Activated CD8-positive, alpha-beta T cell treated with anti-CD3 and anti-CD28 coated beads for 36 hours (primary cell): ENCODE data around the gene NOXA1. TPM values are rescaled to one million over a fixed set of nuclear protein-coding genes. Genes with fewer than 3 reads are reported as not detected.

Experiments
- ATAC-seq: fragments of 200-7000 bp; cut with Tn5 transposase; one replicate; pipeline ENCODE4 v1.10.0; 2021; ENCODE audit warnings: mild to moderate bottlenecking, moderate library complexity
- CTCF ChIA-PET: fragments of 350-600 bp; sonication (Branson Sonifier 250); formaldehyde crosslinking; loops from one replicate; lab custom pipeline; 2021; ENCODE audit warnings: antibody characterized with exemption; lab: Charles Lee
- POLR2A ChIA-PET: fragments of 350-600 bp; sonication (Branson Sonifier 250); formaldehyde crosslinking; loops from one replicate; lab custom pipeline; 2021; ENCODE audit warnings: antibody characterized with exemption; lab: Charles Lee
- DNase-seq: peaks from one replicate; pipeline ENCODE4 v3.0.0-alpha.2; 2020
- H3K27ac Mint-ChIP-seq: one replicate; pipeline ENCODE4 v1.8.0; 2021; ENCODE audit warnings: mild to moderate bottlenecking, mixed read lengths
- H3K27me3 Mint-ChIP-seq: one replicate; pipeline ENCODE4 v1.8.0; 2021; ENCODE audit warnings: mixed read lengths
- H3K36me3 Mint-ChIP-seq: one replicate; pipeline ENCODE4 v1.8.0; 2021; ENCODE audit warnings: low read depth, mixed read lengths
- H3K4me1 Mint-ChIP-seq: one replicate; pipeline ENCODE4 v1.8.0; 2021; ENCODE audit warnings: low read depth, mixed read lengths
- H3K4me3 Mint-ChIP-seq: one replicate; pipeline ENCODE4 v1.8.0; 2021; ENCODE audit warnings: mild to moderate bottlenecking, moderate library complexity, mixed read lengths
- H3K9me3 Mint-ChIP-seq: one replicate; pipeline ENCODE4 v1.8.0; 2021; ENCODE audit warnings: mixed read lengths
- intact Hi-C: fragments of 100-400 bp; cut with micrococcal nuclease; formaldehyde crosslinking; loops from one replicate; pipeline ENCODE4 v1.10.0; 2022
- total RNA-seq, 2 experiments: library from RNA; stranded (reverse); gene quantifications; one replicate each; pipeline ENCODE4 v1.2.3, GENCODE V29; 2021
- TF ChIP-seq, protein P1 (sequence below): fragments of 200-600 bp; IDR thresholded peaks from one replicate; pipeline ENCODE4 v1.8.0; 2022; ENCODE audit warnings: antibody characterized with exemption, mild to moderate bottlenecking

The NOXA1 gene
- total RNA-seq, 2 experiments from 2014 or later = 0.72 to 0.95 TPM

DNA sequence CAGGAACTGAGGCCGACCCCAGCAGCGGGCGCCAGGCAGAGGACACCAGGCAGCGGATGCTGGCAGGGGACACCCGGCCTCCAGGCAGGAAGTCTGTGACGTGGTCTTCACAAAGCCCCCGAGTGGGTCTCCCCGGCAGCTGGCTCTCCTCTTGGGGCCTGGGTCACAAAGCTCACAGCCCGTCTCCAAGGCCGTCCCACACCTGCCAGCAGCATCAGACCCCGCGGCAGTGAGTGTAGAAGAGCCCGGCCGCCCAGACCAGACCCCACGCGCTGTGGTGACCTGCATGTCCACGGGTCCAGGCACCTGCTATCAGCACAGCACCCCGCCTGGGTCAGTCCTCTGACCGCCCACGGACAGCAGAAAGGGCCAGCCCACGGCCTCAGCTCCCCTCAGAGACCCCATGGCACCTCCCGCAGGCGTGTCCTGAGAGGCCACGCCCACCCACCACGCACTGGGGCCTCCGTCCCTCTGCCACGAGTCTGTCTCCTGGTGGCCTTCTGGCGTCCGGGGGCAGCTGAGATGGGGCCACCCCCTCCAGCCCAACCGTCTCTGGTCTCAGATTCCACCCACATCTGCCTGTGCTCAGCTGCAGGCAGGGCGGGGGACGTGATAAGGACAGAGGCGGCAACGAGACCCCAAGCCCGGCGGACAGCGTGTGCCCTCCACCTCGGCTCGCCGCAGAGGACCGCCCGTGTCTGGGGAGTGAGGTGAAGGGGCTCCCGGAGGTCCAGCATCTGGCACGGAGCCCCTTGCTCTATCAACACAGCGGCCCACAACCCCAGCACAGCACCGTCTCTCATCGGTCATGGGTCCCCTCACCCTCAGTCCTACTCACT, 34.4 kb upstream of the NOXA1 start:
- Mint-ChIP-seq H3K36me3 (no peaks in the 10 kb centered on the region), H3K4me1 (peaks cover 10% of the 10 kb centered on the region), H3K27me3 (no peaks in the 10 kb centered on the region), H3K27ac (no peak overlapping the region), H3K9me3 (no peaks in the 10 kb centered on the region), H3K4me3 (no peak overlapping the region)
- TF ChIP-seq, protein P1, sequence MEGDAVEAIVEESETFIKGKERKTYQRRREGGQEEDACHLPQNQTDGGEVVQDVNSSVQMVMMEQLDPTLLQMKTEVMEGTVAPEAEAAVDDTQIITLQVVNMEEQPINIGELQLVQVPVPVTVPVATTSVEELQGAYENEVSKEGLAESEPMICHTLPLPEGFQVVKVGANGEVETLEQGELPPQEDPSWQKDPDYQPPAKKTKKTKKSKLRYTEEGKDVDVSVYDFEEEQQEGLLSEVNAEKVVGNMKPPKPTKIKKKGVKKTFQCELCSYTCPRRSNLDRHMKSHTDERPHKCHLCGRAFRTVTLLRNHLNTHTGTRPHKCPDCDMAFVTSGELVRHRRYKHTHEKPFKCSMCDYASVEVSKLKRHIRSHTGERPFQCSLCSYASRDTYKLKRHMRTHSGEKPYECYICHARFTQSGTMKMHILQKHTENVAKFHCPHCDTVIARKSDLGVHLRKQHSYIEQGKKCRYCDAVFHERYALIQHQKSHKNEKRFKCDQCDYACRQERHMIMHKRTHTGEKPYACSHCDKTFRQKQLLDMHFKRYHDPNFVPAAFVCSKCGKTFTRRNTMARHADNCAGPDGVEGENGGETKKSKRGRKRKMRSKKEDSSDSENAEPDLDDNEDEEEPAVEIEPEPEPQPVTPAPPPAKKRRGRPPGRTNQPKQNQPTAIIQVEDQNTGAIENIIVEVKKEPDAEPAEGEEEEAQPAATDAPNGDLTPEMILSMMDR = no peak
- ATAC-seq (no peak), DNase-seq (no peak)
- ChIA-PET POLR2A (interaction anchor here (1.0 kb wide), 1 partner anchor 43 kb away, joined by 4 read pairs; no protein-coding TSS in a partner anchor), CTCF (no interaction called here)
- intact Hi-C loops = no loop called here

DNA sequence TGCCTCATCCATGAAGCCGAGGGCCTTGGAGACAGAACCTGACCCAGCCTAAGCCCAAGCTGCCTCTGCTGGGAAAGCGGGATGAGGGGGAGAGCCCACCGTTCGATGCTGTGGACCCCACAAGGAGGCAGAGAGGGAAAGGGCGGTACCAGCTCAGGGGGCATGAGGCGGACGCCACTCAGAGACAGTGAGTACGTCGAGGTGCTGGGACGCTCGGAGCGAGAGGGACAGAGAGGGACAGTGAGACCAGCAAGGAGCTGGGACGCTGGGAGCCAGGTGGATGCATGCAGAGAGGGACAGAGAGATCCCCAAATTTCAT, 33.8 kb upstream of the NOXA1 start:
- Mint-ChIP-seq H3K9me3 (no peaks in the 10 kb centered on the region), H3K4me3 (no peak overlapping the region), H3K36me3 (no peaks in the 10 kb centered on the region), H3K27me3 (no peaks in the 10 kb centered on the region), H3K27ac (no peak overlapping the region), H3K4me1 (peaks cover 10% of the 10 kb centered on the region)
- ChIA-PET CTCF (no interaction called here), POLR2A (no interaction called here)
- ATAC-seq = no peak
- no peak for DNase-seq
- intact Hi-C loops = no loop called here
- TF ChIP-seq, protein P1 = no peak

DNA sequence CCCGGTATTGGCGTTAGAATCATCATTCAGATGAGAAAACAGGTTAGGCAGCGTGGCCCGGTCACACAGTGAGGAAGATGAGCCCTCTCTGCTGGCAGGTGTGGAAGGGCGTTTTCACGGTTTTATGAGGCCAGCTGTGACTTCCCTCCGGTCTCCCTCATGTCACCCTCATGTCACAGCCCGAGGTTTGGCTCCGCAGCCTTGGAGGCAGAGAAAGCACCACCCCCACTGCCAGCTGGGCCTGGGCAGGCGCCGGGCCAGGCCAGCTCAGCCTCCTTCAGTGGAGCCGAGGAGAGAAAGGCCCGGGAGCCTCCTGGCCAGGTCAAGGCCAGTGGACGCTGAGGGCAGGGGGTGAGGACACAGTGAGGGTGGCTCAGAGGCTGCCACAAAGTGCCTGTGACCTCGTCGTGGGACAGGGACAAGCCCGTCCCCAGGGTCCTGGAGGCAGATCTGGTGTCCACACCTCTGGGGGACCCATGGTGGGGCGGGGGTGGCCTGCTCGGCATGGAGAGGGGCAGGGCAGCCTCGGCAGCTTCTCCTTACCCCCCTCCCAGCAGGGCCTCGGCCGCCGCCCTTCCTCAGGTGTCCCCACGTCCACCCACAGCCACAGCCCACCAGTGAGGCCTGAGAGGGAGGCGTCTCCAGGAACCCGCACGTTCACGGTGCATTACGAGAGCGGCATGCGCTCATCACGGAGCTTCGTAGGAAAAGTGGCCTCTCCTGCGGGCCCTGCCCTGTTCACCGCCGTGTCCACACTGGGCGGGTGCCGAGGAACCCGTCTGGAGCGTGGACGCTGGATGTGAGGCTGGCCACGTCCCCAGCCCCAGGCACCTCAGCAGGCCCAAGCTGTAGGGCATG, 32.4 kb upstream of the NOXA1 start:
- no peak overlapping the region for H3K4me3 Mint-ChIP-seq
- POLR2A ChIA-PET = no interaction called here

GRCh38 chr9:137391411-137391754, 31.8 kb upstream of the NOXA1 start:
- POLR2A ChIA-PET = no interaction called here
- Mint-ChIP-seq H3K4me3 (no peak overlapping the region), H3K27me3 (no peaks in the 10 kb centered on the region), H3K4me1 (peaks cover 8% of the 10 kb centered on the region), H3K27ac (no peak overlapping the region), H3K9me3 (no peaks in the 10 kb centered on the region), H3K36me3 (no peaks in the 10 kb centered on the region)
- ATAC-seq (no peak), DNase-seq (no peak)
- intact Hi-C loops = no loop called here
- TF ChIP-seq, protein P1 = no peak
- CTCF ChIA-PET = interaction anchor here (1.4 kb wide), 1 partner anchor 89 kb away, joined by 3 read pairs; the partner anchor contains the start of gene NRARP

More for the DNA sequence above, 32.4 kb upstream of the NOXA1 start:
- no peak overlapping the region for H3K27ac Mint-ChIP-seq
- ATAC-seq (no peak), DNase-seq (no peak)
- TF ChIP-seq, protein P1 = no peak
- H3K4me1 Mint-ChIP-seq = peaks cover 10% of the 10 kb centered on the region
- CTCF ChIA-PET = no interaction called here
- no peaks in the 10 kb centered on the region for H3K27me3 Mint-ChIP-seq
- intact Hi-C loops = no loop called here
- no peaks in the 10 kb centered on the region for H3K36me3 Mint-ChIP-seq
- no peaks in the 10 kb centered on the region for H3K9me3 Mint-ChIP-seq
